SW 1271 (cell line): ENCODE measurements around the gene MYB.

Experiments
- DNase-seq, 2 experiments: peaks; one replicate each; lab custom pipeline; 2025; lab: John Stamatoyannopoulos, UW

Gene MYB

DNA sequence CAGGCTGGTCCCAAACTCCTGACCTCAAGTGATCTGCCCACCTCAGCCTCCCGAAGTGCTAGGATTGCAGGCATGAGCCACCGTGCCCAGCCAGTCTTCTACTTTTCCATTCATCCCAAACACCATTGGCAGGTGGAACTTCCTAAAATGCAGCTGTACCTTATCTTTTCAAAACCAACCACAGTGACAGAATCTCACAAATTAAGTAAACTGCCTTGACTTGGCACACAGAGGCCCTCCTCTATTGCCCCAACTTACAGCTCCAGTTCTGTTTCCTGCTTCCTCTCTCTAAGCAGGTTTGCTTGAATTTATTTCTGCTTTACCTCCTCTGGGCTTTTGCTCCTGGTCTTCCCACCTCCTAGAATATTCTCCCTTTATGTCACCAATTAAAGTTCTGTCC, 7.6 kb downstream of the MYB start:
- no peak for DNase-seq

DNA sequence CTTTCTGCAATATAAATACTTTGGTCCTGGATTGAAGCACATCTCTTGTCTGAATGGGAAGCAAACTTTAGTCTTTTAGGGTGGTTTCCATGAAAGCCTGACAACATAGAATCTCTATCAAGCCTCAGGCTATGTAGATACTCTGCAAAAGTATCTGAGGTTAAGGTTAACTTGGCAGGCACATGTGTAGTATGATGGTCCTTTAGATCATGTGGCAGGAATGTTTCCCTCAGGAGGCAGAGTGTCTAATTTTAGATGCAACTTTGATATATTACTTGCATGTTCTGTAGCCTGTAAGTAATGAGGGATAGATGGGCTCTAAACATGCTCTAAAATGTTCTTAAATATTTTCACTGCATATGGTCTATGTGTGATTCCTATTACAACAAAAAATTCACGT, 8.2 kb downstream of the MYB start:
- no peak for DNase-seq

DNA sequence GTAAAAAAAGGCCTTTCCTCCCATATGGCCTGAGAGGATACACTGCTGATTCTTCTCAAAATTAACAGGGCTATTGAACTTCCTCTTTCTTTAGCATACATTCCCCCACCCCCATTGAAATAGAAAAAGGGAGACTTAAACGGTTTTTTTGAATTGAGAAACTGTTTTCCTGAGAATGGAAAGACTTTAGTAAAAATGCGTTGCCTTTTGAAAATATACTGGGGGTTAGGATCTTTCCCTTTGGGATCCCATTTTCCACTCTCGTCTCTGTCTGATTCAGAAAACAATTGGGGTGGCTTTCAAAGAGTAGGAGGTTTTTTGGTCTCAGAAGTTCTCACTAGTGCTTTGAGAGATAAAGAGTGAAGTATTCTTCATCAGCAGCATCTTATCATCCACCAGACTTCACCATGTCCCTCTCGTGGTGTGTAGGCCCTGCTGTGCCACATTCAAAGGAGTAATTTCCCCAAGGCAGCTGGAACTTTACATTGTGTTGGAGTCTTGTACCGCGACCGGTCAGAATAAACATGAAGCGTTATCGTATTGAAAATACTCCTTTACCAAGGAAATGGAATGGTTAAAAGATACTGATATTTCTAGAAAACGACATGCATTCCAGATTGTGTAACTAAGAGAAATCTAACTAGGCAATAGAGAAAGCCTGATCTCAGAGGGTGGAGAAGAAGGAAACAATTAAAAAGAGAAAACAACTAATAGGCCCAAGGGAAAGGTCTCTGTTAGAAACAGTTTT, 10.6 kb downstream of the MYB start:
- no peak for DNase-seq

DNA sequence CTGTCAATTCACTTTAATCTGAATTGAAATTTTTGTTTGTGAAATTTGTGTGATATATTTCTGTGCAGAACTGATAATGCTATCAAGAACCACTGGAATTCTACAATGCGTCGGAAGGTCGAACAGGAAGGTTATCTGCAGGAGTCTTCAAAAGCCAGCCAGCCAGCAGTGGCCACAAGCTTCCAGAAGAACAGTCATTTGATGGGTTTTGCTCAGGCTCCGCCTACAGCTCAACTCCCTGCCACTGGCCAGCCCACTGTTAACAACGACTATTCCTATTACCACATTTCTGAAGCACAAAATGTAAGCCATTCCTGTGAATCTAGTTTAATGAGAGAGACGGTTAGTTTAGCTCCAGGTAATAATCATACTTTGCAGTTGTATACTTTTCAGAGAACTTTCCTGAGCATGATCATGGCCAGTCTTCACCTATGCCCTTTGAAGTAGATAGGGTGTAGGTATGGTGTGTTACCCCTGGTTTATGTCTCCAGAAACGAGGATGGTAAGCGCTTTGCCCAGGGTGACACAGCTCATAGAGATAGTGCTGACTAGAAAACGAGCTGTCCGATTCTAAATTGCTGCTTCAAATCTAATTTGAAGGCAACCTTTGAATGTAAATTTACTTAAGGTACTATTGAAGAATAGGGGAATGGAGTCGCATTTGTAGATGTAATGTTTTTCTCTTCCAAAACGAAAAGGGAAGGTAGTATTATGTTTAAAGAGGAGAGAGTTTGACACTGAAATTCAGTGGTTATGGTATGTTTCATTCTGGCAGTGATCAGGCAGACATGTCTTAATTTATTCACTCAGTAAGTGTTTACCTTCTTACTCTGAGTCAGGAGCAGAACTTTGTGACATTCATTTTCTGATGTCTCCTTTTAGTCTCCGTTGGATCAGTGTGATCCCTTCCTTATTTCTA, 11.4 kb downstream of the MYB start:
- no peak for DNase-seq

DNA sequence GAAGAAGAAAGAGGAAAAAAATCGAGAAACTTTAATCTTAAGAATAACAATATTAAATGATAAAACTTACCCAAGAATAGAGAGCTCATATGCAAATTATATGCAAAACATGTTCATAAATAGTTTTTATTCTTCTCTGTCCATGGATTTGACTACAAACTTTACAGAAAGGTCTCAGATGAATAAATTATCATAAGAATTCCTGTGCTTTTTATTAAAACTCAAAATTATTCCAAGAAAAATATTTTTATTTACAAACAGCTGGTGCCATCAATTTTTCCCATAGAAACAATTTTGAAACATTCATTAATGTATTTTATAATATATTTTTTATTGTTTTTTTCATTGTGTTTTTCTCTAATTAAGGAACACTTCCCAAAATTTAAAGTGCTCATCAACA, 12.1 kb downstream of the MYB start:
- DNase-seq = no peak

DNA sequence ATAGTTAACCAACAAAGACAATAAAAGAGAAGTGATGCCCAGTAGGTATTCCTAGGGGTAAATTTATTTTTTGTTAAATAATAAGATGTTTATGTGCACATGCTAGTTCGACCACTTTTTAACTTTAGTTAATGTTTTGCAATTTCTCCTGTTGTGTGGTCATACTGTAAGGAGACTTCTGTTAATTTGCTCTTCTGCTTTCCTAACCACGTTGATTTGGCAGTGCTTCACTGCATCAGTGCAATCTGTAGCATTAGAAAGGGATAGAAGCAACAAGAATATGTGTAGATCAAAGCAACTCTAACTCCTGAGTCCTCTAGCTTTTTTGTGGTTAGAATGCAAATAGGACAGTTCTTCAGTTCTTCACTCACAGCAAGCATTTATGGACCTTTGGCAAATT, 13.9 kb downstream of the MYB start:
- no peak for DNase-seq

DNA sequence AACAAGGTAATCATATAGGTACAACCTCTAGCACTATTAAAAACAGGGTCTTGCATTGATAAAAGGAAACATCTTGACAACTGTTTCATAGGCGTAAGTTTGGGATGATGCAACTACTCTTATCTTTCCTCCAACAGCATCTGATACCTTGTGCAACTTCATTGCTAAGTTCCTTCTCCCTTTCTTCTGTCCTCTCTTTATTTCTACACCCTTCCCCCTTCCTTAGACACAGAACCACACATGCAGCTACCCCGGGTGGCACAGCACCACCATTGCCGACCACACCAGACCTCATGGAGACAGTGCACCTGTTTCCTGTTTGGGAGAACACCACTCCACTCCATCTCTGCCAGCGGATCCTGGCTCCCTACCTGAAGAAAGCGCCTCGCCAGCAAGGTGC, 14.4 kb downstream of the MYB start:
- no peak for DNase-seq

DNA sequence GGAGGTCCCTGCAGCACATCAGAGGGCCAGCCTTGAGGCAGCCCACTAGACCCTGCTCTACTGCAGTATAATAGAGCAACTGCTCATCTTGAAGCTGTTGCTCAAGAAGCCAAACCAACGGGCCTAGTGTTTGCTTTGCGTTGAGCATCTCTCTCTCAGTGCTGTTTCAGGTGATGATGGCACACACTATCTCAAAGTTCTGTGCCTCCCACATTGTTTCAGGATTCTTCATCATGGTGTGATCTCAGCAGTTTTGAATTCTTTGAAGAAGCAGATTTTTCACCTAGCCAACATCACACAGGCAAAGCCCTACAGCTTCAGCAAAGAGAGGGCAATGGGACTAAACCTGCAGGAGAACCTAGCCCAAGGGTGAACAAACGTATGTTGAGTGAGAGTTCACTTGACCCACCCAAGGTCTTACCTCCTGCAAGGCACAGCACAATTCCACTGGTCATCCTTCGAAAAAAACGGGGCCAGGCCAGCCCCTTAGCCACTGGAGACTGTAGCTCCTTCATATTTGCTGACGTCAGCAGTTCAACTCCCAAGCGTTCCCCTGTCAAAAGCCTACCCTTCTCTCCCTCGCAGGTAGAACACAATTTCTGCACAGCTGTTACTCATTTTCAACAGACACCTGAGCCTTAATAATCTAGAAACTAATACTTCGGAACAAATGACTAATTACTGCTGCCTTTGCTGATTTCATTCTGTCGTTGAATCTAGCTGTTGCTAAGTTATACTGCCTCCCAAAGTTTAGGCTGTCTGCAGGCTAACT, 15.8 kb downstream of the MYB start:
- no peak for DNase-seq

DNA sequence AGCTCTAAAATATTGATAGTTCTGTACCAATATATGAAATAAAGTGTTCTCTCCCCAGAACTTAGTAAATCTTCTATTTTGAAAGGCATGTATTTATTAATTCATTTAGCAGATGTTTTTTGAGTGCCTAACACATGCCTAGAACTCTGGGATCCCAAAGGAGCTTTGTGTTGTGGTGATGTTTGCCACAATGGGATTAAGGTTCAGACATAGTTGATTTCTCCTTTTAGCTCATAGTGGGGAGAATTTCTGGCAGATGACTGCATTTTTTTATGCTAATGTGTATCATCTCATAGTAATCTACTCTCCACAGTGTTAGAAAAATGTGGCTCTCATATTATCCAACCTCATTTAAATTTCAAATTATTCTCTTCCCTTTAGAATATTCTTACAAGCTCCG, 21.7 kb downstream of the MYB start:
- no peak for DNase-seq

DNA sequence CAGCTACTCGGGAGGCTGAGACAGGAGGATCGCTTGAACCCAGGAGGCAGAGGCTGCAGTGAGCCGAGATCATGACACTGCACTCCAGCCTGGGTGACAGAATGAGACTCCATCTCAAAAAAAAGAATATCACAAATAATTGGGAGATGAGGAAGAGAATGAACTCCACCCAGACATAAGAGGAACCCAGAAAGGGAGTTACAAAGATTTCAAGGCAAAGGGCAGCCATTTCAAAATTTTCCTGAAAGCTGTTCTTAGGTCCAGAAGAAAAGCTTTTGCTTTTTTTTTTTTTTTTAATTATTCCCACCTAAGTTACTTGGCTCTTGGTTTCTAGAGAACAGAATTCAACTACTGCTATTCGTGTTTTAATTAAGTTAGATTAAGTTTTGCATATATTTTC, 23.8 kb downstream of the MYB start:
- DNase-seq = no peak

DNA sequence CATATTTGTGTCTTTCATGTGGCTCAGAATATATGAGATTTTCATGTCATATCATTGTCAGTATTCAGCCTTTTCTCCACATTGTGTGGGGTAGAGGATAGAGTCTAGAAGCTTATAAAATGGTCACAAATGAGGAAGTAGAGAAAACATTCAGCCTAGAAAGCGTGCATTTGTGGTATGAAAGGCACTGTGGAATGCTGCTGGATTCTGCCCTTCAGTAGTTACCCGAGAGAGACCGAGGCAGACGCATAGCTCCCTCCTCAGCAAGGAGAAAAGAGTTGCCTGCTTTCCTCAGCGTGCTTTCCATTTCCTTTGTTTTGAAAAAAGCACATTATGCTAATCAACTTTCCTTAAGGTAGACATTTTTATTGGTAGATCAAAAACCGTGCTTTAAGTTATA, 28.7 kb downstream of the MYB start:
- no peak for DNase-seq

DNA sequence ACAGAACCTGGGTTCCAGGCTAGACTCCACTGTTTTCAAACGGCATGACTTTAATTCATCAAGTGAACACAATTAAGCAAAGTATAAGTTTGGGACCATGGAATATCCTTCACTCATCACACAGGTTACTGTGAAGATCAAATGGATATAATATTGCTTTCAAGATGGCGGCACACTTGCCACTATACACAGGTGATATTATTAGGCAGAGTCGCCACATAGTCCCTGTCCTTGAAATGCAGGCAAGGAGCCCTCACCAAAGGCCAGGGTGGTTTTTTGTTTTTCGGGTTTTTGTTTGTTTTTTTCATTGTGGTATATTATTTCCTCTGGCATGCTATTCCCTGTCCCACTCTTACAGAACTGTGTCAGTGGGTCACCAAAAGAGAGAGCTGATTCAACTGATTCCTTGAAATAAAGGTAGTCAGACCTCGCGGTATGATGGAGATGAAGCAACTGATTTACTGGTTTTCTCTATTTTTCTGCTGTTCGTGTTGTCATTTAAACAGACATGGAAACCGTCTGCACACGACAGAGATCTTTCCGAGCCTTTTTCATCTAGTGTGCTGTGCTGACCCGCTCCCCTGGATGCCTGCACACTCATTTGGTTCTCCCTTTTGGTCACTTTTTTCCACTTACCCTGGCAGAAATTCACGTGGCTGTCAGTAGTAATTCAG, 29.7 kb downstream of the MYB start:
- DNase-seq = no peak

DNA sequence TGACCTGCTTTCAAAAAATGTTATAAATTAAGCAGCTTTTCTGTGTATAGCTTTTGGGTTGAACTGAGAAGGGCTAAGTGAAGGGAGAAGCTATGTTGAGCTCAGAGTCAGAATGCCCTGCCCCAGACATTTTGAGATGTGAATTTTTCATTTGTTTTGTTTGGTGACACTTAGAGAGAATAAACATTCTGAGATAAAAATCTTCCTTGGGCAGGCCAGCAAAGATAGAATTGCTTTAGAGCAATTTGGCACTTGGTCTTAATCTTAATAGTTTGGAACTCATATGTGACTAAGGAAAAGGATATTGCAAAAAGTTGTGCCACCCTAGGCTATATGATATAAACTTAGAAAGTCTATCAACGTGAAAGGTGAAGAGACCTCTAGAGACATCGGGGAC, 30.2 kb downstream of the MYB start:
- DNase-seq = no peak

DNA sequence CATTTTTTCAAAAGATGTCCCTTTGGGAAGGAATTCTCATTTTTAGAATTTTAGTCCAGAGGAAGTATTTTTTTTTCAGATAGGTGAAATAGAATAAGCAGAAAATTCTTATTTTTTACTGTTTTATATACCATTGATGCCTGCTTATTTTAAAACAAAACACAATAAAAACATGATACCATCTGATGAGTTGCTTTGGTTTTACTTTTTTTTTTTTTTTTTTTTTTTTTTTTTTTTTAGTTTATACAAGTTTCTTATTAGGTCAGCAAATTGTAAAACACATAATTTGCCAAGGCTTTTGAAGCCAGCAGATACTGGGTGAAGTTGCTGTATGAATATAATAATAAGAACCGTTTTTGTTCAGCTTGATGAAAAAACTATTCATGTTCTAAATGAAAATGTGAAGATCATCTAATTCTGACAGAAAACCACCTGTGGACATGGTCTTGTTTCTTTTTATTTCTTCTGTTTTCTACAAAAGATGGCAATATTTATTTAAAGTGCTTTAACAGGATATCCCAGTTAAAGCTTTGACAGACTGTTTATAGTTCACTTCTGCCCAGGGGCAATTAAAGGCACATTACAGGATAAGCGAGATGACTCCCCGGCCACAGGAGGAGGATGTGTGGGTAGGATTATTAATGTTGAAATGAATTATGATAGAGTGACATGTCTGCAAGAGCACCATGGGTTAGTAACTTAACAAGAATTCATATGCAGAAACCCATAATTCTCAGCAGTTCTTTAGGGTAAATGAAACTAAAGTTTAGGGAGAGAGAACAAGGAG, 31.1 kb downstream of the MYB start:
- no peak for DNase-seq

DNA sequence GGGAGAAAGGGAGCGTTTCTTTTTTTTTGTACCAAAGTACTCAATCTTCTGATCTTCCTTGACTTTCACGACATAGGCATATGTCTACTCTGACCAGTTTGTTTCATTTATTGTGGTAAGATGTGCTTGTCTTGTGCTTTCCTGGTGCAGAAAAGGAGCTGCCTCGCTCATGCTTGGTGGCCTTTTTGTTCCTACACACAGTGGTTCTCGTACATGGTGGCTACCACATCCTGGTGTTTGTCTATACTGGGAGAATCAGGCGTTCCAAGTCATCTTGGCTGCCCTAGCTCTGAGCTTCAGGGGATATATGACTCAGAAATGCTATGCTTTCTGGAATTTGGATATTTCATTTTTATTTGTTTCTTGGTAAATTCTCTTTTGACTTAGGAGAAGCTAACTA, 31.8 kb downstream of the MYB start:
- DNase-seq = no peak

DNA sequence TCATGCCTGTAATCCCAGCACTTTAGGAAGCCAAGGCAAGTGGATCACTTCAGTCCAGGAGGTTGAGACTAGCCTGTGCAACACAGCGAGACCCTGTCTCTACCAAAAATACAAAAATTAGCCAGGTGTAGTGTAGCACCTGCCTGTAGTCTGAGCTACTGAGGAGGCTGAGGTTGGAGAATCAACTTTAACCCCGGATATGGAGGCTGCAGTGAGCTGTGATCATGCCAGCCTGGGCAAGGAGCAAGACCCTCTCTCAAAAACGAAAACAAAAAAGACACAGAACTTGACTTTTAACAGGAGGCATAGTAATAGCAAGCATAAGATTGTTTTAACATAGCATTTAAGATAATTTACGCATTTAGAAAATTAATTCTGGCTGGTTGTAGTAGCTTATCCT, 32.5 kb downstream of the MYB start:
- DNase-seq = no peak

DNA sequence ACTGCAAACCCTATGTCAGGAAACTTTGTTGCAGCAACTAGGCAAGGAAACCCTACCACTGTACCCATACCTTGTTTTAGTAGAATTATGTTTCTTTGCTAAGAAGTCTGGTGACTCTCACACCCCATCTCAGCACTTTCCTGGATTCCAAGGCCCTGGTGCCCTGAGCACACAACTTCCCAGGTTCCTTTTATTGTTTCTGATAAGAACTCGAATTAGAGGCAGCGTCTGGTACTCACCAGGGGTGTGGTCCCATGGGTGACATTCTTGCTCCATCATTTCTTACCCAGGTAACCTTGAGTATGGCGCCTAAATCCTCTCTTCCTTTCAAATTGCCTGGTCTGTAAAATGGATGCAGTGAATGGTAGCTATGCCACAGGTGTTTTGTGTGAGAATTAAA, 34.1 kb downstream of the MYB start:
- no peak for DNase-seq

DNA sequence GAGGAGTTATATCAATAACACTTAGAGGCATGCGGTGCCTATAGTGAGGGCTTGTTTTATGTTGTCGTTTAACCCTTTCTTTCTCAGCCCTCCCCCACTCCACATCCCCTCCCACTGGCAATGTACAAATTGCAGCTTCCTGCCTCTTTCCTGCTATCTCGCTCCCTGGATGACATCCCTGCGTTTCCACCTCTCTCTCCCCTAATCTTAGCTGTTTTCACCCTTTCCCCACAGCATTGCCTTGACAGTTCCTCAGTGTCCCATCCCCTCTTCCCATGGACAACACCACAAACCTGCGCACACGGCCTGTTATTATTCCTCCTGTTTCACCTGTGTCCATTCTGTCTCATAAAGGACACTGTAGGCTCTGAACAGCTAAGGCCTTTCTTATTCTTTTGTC, 34.5 kb downstream of the MYB start:
- no peak for DNase-seq

DNA sequence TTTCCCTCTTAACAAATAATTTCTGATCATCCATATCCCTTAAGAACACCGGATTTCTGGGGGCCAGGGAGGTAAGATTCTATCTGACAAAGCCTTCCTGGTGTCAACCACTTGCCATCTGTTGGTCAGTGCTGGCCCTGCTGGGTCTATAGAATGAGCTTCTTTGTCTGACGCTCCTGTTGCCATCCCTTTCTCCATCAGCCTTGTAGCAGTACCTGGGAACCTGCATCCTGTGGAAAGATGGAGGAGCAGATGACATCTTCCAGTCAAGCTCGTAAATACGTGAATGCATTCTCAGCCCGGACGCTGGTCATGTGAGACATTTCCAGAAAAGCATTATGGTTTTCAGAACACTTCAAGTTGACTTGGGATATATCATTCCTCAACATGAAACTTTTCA, 36.6 kb downstream of the MYB start:
- no peak for DNase-seq

DNA sequence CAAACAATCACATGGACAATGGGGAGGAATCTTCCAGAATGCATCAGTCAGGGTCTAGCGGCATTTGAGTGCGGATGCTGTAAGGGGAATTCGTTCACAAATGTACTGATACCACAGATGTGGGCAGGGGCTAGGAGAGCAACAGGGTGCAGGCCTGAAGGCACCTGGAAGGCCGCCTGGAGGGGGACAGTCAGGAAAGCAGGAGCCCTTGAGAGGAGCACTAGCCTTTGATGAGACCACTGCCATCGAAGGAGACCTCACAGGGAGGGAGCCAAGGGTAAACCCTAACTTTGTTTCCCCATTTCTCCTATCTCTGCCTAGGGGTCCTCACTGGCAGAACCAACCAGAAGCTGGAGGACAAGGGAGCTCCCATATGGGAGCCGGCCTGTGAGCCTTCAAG, 38.2 kb downstream of the MYB start:
- DNase-seq = no peak

DNA sequence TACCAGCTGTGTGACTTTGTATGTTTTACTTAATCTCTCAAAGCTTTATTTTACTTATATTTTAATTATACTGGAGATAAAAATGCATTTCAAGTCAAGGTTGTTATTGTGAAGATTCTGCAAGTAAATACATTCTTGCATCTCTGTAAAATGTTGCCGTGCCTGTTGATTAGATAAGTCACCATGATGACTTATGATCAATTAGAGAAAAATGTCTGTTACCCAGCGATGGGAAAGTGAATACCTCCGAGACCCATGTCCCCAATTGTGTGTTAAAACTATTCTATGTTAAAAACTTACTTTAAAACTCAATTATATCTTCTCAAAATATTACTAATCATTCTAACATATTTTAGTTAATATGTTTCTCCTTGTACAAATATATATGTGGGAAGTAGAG, 39.9 kb downstream of the MYB start:
- DNase-seq = no peak
